ENCODE data around the gene HOXC5.
"Not testable (repeated sequence)": the region's sequence is repeated elsewhere in the genome, so short reads cannot be mapped to it uniquely, and the experiment has no call there.

HOXC5 gene

DNA sequence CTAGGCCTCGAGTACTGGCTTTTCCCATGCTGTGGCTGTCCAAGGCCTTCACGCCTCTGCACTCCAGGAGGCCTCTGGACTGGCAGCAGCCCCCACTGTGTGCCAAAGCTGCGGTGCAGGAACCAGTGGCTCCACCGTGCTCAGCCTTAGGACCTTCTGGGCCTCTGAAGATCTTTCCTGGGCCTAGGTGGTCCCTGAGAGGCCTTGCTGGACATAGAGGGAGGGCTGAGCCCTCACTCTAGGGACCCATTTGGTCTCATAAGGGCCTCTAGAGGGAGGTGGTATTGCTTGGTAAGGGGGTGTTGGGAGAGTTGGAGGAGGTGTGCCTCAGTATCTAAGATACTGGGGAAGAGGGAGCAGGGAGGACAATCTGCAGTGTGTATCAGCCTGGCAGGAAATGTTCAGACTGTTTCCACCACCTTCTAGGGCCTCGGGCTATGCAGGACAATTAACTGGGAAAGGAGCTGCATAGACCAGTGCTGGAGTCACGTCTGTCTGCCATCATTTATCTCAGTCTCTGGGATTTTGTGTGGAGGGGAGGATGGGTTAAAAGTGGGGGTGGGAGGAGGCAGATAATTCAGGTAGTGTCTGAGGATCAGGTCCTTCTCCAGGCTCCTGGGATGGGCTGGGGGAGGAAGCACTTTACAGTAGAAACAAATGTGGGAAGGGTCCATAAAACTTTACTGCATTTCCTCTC lies 2.9 kb downstream of the HOXC5 start:
- DNase-seq = no peak

DNA sequence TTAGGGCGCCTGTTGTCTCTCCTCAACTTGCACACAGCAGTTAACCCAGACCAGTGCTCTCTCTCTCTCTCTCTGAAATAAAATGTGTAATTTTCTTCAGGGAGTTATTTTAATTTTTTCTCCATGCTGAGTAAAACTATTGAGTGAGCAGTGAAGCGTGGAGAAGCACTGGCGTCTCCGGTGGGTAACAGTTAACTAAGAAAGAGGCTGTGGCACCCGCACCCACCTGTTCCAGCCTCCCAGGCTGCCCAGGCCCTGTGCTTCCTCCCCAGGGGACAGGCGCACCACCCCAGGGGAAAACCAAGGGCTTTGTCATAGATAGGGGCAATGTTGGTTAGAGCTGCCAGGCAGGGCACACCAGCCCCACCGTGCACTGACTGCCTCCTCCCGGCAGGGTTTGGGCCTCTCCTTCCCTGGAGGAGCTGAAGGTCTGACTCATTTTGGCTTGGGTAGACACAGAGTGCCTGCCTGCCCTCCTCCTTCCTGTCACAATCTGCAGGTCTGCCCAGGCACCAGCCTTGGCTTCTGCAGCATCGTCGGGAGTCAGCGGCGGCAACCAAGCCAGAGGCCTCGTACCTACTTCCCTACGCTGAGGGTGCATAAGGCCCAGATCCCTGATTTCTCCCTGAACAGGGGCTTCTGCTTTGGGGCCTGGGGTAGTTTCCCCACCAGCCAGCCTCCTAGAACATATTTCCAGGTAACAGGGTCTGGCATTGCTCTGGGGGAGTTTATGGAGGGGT lies 3.9 kb downstream of the HOXC5 start:
- no peak for DNase-seq

DNA sequence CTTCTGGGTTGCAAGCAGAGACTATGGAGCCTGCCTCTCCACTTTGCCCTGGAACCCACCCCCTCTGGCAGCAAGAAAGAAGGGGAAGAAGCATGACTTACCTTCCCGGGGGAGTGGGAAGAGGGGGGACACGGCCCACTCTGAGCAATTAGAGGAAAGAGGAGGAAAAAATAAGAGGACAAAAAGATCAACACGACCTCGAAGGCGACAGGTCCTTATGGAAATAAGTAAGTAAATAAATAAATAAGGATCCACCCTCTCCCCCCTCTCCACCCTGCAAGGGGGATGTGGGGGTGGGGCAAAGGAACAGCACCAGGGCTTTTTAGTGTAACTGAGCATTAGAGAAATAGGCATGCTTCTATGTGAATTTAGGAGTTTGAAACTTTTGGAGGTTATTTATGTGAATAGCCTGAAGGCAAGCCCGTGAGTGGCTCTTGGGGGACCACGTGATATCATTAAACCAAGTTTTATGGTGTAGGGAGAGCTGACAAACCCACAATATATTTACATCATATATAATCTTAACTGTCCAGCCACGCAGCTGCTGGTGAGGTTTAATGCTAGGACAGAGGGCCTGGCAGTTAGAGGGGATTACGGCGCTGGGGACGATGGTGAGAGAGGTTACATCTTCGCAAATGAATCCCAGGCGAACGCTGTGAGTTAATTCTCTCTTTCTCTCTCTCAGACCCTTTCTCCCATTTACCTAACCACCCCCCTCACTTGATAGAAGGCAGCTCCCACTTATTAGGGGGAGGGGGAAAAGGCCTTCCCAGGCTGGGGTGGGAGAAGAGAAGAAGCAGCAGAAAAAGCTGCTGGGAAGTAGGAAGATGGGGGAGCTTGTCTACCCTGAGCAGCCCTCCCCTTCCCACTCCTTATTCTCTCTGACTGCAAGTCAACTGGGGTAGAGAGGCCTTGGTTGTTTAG lies 4.8 kb downstream of the HOXC5 start:
- no peak for DNase-seq

DNA sequence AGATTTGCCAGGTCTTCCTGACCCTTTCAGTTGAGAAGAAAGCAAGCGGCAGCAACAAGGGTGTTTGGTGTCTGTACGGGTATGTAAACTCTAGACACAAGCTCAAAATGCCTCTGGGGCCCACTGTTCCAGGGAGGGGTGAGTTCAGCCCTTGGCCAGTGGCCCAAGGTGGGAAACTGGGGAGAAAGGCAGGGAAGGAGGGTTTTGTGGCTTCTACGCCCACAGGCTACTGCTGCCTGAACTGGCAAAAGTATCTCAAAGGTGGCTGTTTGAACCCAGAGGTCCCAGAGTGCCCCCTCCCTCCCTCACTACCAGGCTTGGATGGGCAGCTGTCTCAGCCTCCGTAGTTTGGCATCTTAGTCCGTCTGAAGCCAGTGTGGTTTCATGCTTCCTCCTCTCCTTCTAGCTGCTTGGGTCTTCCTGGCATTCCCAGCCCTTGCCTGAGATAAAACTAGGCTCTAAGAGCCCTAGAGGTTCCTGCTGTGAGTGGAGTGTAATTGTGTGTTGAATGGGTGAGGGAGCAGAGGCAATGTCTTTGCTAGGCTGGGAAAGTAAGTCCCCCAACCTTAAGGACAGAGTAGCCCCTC lies 5.5 kb downstream of the HOXC5 start:
- no peak for DNase-seq

DNA sequence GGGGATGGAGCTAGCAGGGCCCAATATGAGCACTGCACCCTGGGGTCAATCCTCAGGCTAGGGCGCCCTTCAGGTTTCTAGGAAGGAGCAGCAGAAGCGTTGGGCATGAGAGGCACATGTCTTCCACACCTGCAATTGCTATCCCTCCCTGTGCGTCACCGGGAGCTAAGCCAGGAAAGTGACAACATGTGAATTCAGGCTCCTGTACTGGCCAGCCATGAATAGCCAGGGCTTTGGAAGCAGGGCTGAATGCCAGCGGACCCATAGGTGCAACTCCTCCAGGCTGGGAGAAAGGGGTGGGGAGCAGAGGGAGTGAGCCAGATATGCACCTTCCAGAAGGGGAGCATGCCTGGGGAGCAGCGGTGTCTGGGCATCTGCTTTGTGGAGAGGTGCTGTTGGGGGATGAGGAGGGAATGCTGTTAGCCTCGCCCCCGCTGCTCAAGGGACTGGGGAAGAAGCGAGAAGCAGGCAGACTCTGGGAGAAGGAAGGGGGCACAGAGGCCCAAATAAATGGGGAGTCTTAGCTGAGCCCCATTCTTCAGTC lies 6.1 kb downstream of the HOXC5 start:
- DNase-seq = no peak

DNA sequence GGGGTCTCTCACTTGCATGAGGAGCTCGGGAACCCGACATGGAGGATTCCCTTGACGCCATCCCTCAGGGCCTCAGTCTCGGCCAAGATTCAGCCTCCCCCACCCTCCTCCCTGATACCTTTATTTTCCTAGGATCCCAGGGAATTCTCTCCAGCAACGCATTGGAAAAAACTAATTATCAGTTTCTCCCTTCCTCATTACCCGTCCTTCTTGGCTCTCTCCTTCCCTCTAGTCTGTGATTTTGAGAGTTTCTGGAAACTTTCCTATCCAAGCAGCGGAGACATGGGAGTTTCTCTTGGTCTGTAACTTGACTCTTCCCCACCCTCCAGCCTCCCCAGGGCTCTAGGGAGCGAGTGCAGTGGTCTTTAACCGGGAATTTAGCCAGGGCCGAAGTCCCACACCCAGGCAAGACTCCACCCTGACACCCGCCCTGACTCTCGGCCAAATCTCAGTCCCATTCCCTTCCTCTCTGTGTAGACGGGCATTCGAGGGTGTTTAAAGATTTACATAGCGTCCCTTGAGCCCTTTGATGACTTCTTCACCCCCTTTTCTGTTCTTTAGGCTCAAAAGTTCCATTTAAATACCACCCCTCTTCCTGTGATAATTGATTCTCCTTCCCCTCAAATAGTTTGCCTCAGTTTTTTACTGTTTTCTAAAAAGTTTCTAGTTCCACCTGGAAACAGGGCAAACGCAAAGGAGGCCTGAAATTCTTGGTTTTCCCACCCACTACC lies 6.7 kb downstream of the HOXC5 start:
- DNase-seq = peak; percentile 79

DNA sequence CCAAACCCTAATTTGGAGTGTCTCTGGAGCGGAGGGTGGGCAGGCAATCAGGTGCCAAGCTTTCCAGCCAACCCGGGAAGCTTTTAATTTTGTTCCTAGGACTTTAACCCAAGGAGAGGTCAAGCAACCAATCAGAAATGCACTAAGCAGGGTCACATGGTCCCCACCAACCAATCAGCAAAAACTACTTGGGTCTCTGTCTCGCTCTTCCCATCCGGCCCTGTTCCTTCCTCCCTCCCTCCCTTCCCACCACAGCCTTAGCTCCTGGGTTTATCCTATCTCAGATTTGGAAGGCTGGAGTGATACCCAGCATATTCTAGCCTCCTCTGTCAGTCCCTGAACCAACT lies 7.3 kb downstream of the HOXC5 start:
- no peak for DNase-seq

DNA sequence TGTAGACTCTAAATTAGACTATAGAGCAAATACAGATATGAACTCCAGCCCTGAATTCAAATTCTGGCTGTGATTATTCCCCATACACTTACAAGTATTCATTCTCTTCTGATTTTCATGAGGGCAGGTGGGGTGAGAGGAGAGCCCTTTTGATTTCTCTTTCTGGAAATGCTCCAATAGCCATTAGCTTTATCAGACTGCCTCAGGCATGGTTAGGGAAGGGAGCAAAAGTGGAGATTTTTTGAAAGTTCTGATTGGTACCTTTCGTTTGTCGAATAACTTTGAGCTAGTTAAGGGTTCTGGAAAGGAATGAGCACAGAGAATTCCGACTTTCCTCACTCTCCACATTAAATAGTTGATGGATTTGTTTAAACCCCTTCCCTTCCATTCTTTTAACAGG lies 7.8 kb downstream of the HOXC5 start:
- DNase-seq = no peak

DNA sequence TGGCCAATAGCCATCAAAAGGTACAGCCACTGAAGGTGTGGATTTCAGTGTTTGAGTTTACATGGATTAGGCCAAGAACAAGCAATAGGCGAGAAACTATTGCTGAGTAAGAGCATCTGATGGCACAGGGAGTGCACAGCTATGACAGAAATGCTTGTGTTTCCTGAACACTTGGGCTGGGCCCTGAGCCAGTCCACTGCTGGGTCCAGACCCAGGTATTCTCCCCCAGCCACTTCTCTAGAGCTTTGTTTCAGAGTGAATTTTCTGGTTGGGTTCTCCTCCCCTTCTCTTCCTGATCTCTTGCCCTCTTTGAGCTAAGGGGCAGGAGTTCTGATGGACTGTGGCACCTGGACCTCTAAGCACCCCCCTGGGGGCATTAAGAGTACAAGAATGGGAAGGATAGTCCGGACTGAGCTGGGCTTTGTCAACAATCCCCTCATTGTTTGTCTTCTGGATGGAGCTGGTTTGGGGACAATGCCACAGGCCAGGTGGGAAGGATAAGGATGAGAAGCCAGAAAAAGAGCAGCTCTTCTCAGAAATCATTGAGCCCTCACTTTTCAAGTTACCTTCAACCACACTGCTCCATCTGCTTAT lies 8.3 kb downstream of the HOXC5 start:
- no peak for DNase-seq

DNA sequence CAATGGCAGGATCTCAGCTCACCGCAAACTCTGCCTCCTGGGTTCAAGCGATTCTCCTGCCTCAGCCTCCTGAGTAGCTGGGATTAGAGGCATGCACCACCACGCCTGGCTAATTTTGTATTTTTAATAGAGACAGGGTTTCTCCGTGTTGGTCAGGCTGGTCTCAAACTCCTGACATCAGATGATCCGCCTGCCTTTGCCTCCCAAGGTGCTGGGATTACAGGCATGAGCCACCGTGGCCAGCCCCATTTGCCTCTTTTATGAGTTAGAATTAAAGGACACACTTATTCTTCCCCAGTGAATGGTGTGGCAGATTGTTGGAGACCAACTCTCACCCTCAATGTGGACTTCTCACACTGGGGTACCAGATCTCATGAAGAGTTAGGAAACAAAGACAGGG lies 9.2 kb downstream of the HOXC5 start:
- not testable (repeated sequence) for DNase-seq

DNA sequence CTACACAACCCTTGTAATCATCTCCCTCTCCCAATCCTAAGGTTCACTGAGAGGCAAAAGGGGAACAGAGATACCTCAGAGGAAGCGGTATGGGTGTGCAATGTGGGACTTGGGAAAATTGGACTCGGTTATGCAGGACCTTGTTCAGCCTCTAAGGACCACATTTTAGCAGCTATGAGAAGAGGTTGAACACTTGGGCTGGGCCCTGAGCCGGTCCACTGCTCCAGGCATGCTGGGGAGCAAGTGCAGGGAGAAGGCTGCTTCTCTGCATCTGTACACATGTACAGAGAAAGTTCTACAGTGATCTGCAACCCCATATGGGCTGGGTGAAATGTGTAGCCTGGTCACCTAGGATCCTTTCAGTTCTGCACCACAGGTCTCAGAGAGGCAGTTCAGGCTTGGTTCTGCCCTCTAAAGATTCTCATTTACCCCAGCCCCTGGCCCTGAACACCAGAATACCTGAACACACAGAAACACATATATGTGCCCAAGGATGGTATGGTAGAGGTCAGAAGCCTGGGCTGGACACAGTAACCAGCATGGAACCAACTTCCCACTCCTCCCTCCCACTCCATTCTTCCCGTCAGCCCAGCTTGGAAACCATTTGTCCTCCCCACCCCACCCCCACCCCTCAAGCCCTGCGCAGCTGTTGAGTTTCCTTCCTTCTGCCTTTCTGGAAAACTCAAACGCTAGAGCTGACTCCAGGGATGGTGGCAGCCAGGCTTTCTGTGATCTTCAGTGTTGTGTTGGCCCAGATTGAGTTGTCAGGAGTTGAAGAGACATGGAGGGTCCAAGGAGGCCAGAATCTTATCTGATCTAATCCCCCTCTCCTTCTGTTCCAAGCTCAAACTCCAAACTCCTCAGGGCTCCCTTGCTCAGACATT lies 10.4 kb downstream of the HOXC5 start:
- peak; percentile 47 for DNase-seq

DNA sequence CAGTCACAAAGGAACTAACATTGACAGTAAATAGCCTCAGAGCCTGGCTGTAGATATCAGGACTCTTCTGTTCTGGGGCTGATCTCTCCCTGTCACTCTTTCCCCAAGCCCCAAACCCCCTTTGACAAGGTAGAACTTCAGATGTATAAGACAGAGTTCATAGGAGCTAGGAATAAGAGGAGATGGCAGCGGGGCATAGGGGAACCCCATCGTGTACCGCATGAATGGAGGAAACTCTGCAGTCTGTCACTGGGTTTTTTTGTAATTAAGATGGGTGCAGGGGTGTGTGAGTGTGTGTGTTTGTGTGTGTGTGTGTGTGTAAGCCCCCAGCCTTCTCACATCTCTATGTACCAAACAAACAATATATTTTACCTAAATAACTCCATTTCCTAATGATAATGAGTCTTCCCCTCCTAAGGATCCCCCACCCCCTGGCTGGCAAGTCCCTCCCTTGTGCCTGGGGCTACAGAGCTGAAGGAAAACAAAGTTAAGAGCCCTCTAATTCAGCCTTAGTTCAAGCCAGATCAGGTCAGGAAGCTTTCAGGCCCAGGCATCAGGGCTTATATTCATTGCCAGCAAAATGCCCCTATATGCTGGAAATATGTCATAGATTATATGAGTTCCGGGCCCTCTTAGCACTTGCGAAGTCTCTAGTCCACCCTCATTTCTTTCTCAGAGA lies 11.7 kb downstream of the HOXC5 start:
- no peak for DNase-seq

DNA sequence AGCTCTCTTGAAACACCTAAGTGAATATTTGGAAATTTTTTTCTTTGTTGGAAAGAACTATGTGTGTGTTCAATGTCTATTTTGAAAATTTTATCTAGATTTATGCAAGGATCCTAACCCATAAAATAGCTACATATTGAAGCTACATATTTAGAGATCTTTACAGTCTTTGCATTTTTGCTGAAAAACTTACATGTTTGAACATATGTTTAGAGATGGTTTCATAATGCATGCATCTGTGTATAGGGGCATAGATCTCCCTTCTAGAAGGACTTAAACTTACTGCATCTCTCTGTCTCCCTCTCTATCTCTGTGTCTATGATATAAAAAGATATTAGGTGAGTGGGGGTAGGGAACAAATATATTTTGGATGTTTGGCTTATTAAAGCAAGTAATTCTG lies 12.6 kb downstream of the HOXC5 start:
- no peak for DNase-seq

DNA sequence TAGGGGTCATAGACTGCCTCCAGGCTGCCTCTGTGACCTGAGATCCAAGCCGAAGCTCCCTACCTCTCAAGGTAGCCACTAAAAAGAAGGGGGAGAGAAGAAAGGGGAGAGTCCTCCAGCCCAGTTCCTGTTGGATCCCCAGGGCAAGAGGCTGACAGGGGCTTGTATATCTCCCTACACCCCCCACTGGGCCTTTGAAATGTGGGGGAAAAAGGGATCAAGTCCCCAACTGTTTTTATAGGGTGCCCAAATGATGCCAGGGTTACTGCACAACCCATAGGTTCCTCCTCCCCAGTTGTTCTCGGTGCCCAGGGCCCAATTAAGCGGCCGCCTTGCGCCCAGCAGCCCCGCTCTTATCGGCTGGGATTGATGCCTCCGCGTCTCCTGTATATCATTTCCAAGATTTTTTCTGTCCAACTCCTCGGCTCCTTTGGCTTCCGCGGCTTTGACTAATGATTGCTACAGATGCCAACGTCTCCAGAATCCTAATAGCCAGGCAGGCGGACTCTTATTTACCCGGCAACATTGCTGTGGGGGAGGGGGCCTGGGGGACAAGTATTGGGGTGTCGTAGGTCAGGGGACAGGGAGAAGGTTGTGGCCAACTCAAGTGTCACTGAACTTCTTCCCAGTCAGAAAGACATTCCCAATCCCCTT lies 13.1 kb downstream of the HOXC5 start:
- no peak for DNase-seq

DNA sequence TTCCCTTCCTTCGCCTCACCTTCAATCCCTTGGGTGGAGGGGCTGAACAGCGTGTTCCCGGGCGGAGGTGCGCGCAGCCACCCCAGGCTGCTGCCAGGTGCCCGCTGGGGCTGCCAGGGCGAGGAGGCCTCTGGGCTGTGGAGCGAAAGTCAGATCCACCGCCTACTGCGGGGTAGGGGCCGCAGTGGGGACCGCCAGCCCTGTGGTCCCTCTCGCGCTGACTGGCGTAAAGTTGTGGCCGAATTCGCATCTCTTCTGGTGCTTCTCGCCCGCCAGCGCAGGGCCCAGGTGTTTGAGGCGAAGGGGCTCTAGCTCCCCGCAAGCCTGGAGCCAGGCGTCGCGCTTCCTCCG lies 13.9 kb downstream of the HOXC5 start:
- no peak for DNase-seq

DNA sequence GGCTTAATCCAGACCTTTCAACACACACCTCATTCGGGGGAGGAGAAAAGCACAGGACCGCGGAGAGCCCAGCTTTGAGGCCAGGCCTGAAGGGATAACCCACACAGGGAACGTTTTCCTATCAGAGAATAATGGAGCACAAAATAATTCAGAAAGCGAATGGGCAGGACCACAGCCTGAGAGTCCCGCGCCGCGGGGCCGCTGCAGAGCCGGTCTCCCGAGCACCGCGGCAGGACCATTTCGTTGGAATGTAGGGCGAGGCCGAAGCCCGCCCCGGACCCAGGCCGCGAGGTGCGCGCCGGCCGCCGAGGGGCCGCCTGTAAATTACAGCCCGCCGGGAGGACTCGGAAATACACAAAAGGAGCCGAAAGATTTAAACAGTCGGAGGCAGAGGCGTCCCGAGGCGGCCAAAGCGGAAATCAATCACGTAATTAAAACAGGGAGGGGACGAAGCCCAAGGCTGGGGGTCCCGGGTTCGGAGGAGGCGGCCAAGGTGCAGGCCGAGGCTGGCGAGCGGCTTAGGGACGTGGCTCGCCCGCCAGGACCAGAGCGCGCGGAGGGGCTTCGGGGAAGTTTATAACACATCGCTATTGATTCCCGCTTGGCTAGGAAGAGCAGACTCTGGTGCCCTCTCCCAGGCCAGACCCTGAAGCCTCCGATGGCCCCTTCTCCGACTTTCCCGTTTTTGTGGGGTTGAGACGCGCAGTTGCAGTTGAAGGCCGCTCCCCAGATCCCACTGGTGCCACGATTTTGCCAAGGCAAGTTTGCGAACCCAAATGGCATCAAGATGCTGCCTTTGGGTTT lies 14.5 kb downstream of the HOXC5 start:
- peak; percentile 42 for DNase-seq

DNA sequence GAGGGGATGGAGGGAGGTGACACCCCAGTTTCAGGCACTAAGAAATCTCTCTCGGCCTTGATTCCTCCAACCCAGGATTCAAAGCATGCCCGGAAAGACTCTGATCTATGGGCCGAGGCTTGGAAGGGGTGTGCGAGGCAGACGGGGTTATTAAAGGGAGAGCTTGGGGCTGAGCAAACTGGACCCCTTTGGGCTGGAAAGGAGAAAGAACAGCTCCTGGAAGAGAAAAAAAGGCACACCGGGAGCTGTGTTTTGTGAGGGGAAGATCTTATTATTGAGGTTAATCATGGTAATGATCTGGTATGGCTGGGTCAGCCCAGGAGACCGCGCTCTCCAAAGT lies 15.1 kb downstream of the HOXC5 start:
- DNase-seq = peak; percentile 38

DNA sequence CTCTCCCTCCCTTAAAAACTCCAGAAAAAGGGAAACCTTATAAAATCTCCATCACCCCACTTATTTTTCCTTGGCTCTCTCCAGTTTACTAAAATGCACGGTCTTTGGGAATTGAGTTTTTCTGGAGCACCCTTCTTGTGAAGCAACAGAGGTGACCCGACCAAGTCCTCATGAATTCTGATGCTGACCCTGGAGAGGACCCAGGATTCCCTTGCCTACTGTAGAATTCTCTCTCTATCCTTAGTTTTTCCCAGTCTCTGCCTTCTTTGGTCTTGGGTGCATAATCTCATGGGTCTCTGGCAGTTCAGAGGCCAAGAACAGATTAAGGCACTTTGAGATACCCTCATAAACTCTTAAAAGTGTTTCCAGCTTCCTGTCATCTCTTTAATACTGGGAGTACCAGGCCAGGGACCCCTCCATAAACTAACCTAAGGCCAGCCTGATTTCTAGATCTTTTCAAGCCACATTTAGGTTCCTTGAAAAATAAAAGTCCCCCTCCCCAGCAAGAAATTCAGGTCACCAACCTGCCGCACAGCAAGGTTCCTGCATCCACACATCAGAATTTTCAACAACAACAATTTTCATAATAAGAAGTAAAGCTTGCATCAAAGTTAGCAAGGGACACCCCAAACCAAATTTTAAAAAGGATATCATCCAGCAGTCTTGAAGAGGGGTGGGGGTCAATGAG lies 15.7 kb downstream of the HOXC5 start:
- DNase-seq = peak; percentile 46
